Fibroblast of the aortic adventitia (primary cell): ENCODE measurements around the gene IGSF22. TPM values are rescaled to one million over a fixed set of nuclear protein-coding genes. Genes with fewer than 3 reads are reported as not detected.
A peak's percentile ranks its signal among the peaks of the same experiment; 100 is the strongest.

Source experiments
- DNase-seq: peaks from one replicate; pipeline ENCODE4 v3.0.0-alpha.2; 2010; ENCODE audit warnings: low read depth
- H3K4me3 ChIP-seq: 2 replicates; pipeline ENCODE4 v1.5.1; 2011; ENCODE audit warnings: low read depth, mild to moderate bottlenecking, control low read depth, low read length, moderate library complexity
- CTCF ChIP-seq: IDR thresholded peaks from 2 replicates; pipeline ENCODE4 v1.5.1; 2011; ENCODE audit warnings: mild to moderate bottlenecking, low read length, control low read depth, inconsistent platforms; ENCODE audit not compliant: insufficient read depth
- total RNA-seq: library from RNA; depleted of rRNA; stranded (reverse); fragments of >200 nt; gene quantifications from 2 replicates; pipeline ENCODE4 v1.2.3, GENCODE V29; 2012; ENCODE audit warnings: low replicate concordance

Gene IGSF22
- total RNA-seq, 1 donor, result not detected

DNA sequence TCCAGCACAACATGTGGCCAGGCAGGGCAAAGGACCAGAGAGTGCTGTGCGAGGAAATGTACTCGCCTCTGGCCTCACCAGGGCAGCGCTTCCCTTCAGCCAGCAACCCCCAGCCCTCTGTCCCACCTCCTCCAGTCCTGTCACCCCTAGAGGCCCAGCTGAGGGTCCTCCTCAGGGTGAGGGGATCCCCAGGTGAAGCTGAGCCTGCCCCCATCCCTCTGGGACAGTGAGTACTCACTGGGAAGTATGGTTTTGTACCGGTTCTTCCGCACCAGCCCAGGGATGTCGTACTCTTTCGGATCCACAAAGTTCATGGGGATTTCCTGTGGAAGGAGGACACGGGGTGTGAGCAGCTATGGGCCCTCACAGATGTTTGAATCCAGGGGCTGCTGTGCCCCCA is 11.7 kb upstream of the IGSF22 start:
- no peak for DNase-seq
- TF ChIP-seq CTCF, result no peak
- H3K4me3 ChIP-seq, result no peak overlapping the region

DNA sequence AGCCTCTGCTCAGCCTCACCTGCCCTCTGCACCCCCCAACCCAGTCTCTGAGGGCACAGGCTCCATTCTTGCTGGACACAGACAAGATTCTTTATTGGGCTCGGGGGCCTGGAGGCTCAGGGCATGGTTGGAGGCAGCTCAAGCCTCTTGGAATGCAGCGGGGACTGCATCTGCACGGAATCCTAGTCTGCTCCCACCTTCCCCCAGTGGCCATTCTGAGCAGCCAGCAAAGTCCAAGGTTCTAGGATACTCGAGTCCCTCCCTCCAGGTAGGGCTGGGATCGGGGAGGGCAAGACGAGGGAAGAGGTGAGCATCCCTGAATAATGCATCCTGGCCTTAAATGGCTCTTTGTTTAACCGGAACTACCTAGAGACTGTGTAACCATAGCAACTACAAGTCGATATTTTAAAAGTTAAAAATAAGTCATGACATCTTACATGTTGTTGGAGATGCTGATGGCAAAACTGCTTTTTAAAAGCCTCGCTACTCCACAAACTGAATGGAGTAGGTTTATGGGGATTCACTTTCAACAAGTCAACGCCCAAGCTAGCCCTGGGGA is 10.7 kb upstream of the IGSF22 start:
- no peak for TF ChIP-seq CTCF
- H3K4me3 ChIP-seq, result no peak overlapping the region
- DNase-seq, result no peak

- DNase-seq, result no peak
- TF ChIP-seq CTCF, result no peak
- no peak overlapping the region for H3K4me3 ChIP-seq
These were observed 7.2 kb upstream of the IGSF22 start for GRCh38 chr11:18733202-18733601.

GRCh38 chr11:18731949-18732821 is 6.2 kb upstream of the IGSF22 start:
- no peak overlapping the region for H3K4me3 ChIP-seq

DNA sequence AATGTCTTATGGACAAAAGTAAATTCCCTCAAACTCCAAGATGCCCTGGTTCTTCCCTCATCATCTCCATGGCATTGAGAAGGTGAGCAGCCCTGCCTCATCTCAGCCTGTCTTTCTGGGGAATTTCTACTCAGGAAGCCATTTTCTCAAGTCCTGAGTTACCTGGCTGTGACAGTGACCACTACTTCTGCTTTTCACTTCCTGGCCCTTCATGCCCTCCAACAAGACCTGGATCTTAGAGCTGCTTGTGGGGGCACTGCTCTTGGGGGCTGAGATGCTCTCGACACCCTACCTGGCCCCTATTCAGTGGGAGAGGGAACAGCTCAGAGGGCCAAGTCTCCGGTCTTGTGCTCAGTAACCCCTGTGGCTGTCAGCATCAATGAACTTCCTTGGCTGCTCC is 5.5 kb upstream of the IGSF22 start:
- H3K4me3 ChIP-seq, result no peak overlapping the region
- TF ChIP-seq CTCF, result no peak

More at GRCh38 chr11:18731949-18732821, 6.2 kb upstream of the IGSF22 start:
- peak; percentile 100 for TF ChIP-seq CTCF
- DNase-seq, result peak; percentile 53

GRCh38 chr11:18730020-18730419 is 4.0 kb upstream of the IGSF22 start:
- no peak overlapping the region for H3K4me3 ChIP-seq
- TF ChIP-seq CTCF, result no peak
- no peak for DNase-seq

More for the DNA sequence above, 5.5 kb upstream of the IGSF22 start:
- DNase-seq, result no peak
